IMR-90 (cell line): Measurements from ENCODE around the gene ZNF598. TPM values are rescaled to one million over a fixed set of nuclear protein-coding genes. Genes with fewer than 3 reads are reported as not detected.

Experiments
- ATAC-seq: fragments of 200-7000 bp; cut with Tn5 transposase; 2 replicates; pipeline ENCODE4 v1.9.1; 2020; ENCODE audit warnings: low read depth, mild to moderate bottlenecking, moderate library complexity
- BruUV-seq: library from RNA; stranded (reverse); fragments of 400-500 nt; replicated peaks from 2 replicates; lab custom pipeline; 2021; lab: Mats Ljungman, UMichigan
- CTCF ChIA-PET: fragments of 300-600 bp; formaldehyde crosslinking; extraction: SDS; loops from one replicate; lab custom pipeline; 2021; ENCODE audit warnings: antibody characterized with exemption; lab: Yijun Ruan, JAX
- POLR2A ChIA-PET: fragments of 300-600 bp; sonication (Branson Sonifier 250); formaldehyde crosslinking; loops from one replicate; lab custom pipeline; 2022; ENCODE audit warnings: antibody characterized with exemption; ENCODE audit not compliant: unreplicated experiment; lab: Charles Lee
- DNase-seq: peaks from one replicate; pipeline ENCODE4 v3.0.0; 2013
- H2AFZ ChIP-seq: replicated peaks from 2 replicates; pipeline ENCODE3; 2013; ENCODE audit warnings: low read length, mild to moderate bottlenecking; ENCODE audit not compliant: poor library complexity
- H2AK5ac ChIP-seq: 2 replicates; pipeline ENCODE4 v1.6.1; 2013; ENCODE audit warnings: low read depth, low read length, inconsistent platforms
- H2AK9ac ChIP-seq: replicated peaks from 2 replicates; pipeline ENCODE3; 2013; ENCODE audit warnings: mild to moderate bottlenecking, low read depth, low read length, moderate library complexity; ENCODE audit not compliant: poor library complexity
- H2BK120ac ChIP-seq: 2 replicates; pipeline ENCODE4 v1.6.1; 2013; ENCODE audit warnings: low read depth, low read length, inconsistent platforms
- H2BK15ac ChIP-seq: 3 replicates; pipeline ENCODE4 v1.6.1; 2013; ENCODE audit warnings: low read depth, low read length, inconsistent platforms
- H2BK20ac ChIP-seq: 2 replicates; pipeline ENCODE4 v1.6.1; 2013; ENCODE audit warnings: low read depth, mild to moderate bottlenecking, inconsistent platforms, low read length, moderate library complexity
- H2BK5ac ChIP-seq: 2 replicates; pipeline ENCODE4 v1.6.1; 2013; ENCODE audit warnings: mild to moderate bottlenecking, low read depth, low read length, inconsistent platforms; ENCODE audit not compliant: poor library complexity, severe bottlenecking
- H3K14ac ChIP-seq: replicated peaks from 2 replicates; pipeline ENCODE4 v1.6.1; 2013; ENCODE audit warnings: low read depth, low read length, inconsistent platforms
- H3K18ac ChIP-seq: 2 replicates; pipeline ENCODE4 v1.6.1; 2013; ENCODE audit warnings: low read depth, low read length, control low read depth
- H3K23ac ChIP-seq: 2 replicates; pipeline ENCODE4 v1.6.1; 2013; ENCODE audit warnings: low read depth, low read length, inconsistent platforms
- H3K27ac ChIP-seq: 2 replicates; pipeline ENCODE4 v1.5.1; 2013; ENCODE audit warnings: mild to moderate bottlenecking, control low read depth, low read length; ENCODE audit not compliant: insufficient read depth
- H3K27me3 ChIP-seq: 2 replicates; pipeline ENCODE4 v1.6.1; 2013; ENCODE audit warnings: low read length; ENCODE audit not compliant: control insufficient read depth, insufficient read depth
- H3K36me3 ChIP-seq: 2 replicates; pipeline ENCODE4 v1.6.1; 2013; ENCODE audit warnings: low read length, mixed read lengths; ENCODE audit not compliant: control insufficient read depth, insufficient read depth
- H3K4ac ChIP-seq: 2 replicates; pipeline ENCODE4 v1.6.1; 2013; ENCODE audit warnings: low read depth, low read length, inconsistent platforms
- H3K4me1 ChIP-seq: 2 replicates; pipeline ENCODE4 v1.6.1; 2013; ENCODE audit warnings: low read length, mixed read lengths; ENCODE audit not compliant: control insufficient read depth, insufficient read depth
- H3K4me2 ChIP-seq: 2 replicates; pipeline ENCODE4 v1.6.1; 2013; ENCODE audit warnings: low read depth, mild to moderate bottlenecking, control low read depth, low read length, moderate library complexity
- H3K4me3 ChIP-seq: 2 replicates; pipeline ENCODE4 v1.5.1; 2013; ENCODE audit warnings: low read depth, mild to moderate bottlenecking, control low read depth, low read length, moderate library complexity; ENCODE audit not compliant: insufficient read depth
- H3K56ac ChIP-seq: 2 replicates; pipeline ENCODE4 v1.6.1; 2013; ENCODE audit warnings: low read length, inconsistent platforms; ENCODE audit not compliant: insufficient read depth; ENCODE audit errors: extremely low read depth
- H3K79me1 ChIP-seq, 2 experiments: 2 replicates each; pipeline ENCODE4 v1.6.1; 2013; ENCODE audit warnings: low read length in 2 of 2, inconsistent platforms in 1 of 2, low read depth in 1 of 2
- H3K9ac ChIP-seq: 2 replicates; pipeline ENCODE4 v1.6.1; 2013; ENCODE audit warnings: low read depth, low read length, control low read depth
- H3K9me1 ChIP-seq: 2 replicates; pipeline ENCODE4 v1.6.1; 2013; ENCODE audit warnings: low read length, inconsistent platforms; ENCODE audit not compliant: insufficient read depth
- H3K9me3 ChIP-seq: 2 replicates; pipeline ENCODE4 v1.6.1; 2013; ENCODE audit warnings: low read length; ENCODE audit not compliant: control insufficient read depth, insufficient read depth
- H4K20me1 ChIP-seq: 2 replicates; pipeline ENCODE4 v1.6.1; 2013; ENCODE audit warnings: low read length, inconsistent platforms; ENCODE audit not compliant: insufficient read depth
- H4K5ac ChIP-seq: 2 replicates; pipeline ENCODE4 v1.6.1; 2013; ENCODE audit warnings: mild to moderate bottlenecking, low read depth, low read length, control low read depth
- H4K8ac ChIP-seq, 2 experiments: 2 replicates each; pipeline ENCODE4 v1.6.1; 2013; ENCODE audit warnings: low read depth in 2 of 2, low read length in 2 of 2, control low read depth in 1 of 2, inconsistent platforms in 1 of 2
- H4K91ac ChIP-seq: 2 replicates; pipeline ENCODE4 v1.6.1; 2013; ENCODE audit warnings: low read depth, low read length, inconsistent platforms; ENCODE audit not compliant: insufficient read depth
- CEBPB ChIP-seq: IDR thresholded peaks from 2 replicates; pipeline ENCODE4 v1.6.1; 2012; ENCODE audit warnings: low read depth, low read length, improper control_type of control experiment
- MXI1 ChIP-seq: IDR thresholded peaks from 2 replicates; pipeline ENCODE4 v1.6.1; 2012; ENCODE audit warnings: low read depth, mild to moderate bottlenecking, low read length, moderate library complexity, borderline replicate concordance
- NFE2L2 ChIP-seq: fragments of 150-350 bp; IDR thresholded peaks from 2 replicates; pipeline ENCODE4 v1.6.1; 2016; ENCODE audit warnings: low read depth, mild to moderate bottlenecking, low read length
- POLR2A ChIP-seq: IDR thresholded peaks from 2 replicates; pipeline ENCODE4 v1.6.1; 2012; ENCODE audit warnings: mild to moderate bottlenecking, low read depth, low read length
- WGBS, 2 experiments: methylation state at CpG; one replicate each; pipeline versions ENCODE4 v1.1.5 to v1.1.7; 2013; ENCODE audit warnings: missing lambda C conversion rate in 2 of 2; ENCODE audit not compliant: insufficient read length in 1 of 2; ENCODE audit errors: extremely low coverage in 2 of 2; 5-methylcytosine and 5-hydroxymethylcytosine counted together
- dilution Hi-C: fragments of 300-500 bp; cut with HindIII; formaldehyde crosslinking; loops from one replicate; pipeline ENCODE4 v1.14.3; 2018; ENCODE audit warnings: low sequenced_read_pairs; ENCODE audit not compliant: unreplicated experiment
- in situ Hi-C: fragments of 300-500 bp; cut with MboI; formaldehyde crosslinking; loops from 3 replicates; pipeline ENCODE4 v1.14.3; 2019; ENCODE audit warnings: low sequenced_read_pairs, inconsistent platforms, mixed read lengths
- intact Hi-C: fragments of 100-400 bp; cut with micrococcal nuclease; formaldehyde crosslinking; loops from 2 replicates; pipeline ENCODE4 v1.10.0; 2022
- polyA plus RNA-seq, 3 experiments: library from polyadenylated mRNA; depleted of rRNA; stranded (reverse); fragments of >200 nt; gene quantifications; 2 replicates each; pipeline ENCODE4 v1.2.3, GENCODE V29; 2012; ENCODE audit warnings: low replicate concordance in 1 of 3
- total RNA-seq: library from RNA; depleted of rRNA; stranded (reverse); fragments of >200 nt; gene quantifications from 2 replicates; pipeline ENCODE4 v1.2.3, GENCODE V29; 2012

ZNF598 gene
- total and polyA plus RNA-seq, 2 of the 4 experiments (the other 2 are of a cell fraction): 3.4 to 36.4 TPM

DNA sequence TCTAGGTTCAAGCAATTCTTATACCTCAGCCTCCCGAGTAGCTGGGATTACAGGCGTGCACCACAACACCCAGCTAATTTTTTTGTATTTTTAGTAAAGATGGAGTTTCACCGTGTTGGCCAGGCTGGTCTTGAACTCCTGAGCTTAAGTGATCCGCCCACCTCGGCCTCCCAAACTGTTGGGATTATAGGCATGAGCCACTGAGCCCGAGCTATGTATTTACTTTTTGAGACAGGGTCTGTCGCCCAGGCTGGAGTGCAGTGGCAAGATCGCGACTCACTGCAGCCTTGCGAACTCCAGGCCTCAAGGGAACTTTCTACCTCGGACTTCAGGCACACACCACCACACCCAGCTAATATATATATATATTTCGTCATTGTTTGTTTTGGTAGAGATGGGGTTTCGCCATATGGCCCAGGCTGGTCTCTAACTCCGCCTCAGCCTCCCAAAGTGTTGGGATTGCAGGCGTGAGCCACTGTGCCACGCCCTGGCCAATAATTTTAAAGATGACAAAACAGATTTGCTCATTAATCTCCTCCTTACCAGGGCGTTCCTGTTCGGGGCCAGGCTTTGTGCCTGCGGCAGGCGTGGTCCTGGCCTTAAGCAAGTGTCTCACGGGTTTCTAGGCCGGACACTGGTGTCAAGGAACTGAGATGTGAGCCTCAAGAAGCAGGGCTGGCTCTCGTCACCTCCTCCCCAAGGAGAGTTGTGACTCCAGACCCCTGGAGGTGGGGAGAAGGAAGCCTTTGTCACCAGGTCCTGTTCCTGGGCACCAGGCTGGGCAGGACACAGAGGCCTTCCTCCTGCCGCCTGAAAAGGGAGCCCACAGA, 5.7 kb upstream of the ZNF598 start:
- Histone ChIP-seq H3K23ac (no peak overlapping the region; the same call in 1 of the 2 replicates), H4K5ac (no peak overlapping the region), H2AK9ac (peak overlapping the region; percentile 72), H2AK5ac (peak overlapping the region; percentile 74), H3K27ac (no peak overlapping the region), H2BK120ac (peak overlapping the region; percentile 14), H3K18ac (peak overlapping the region; percentile 24; the same call in 1 of the 2 replicates), H2AFZ (peak overlapping the region; percentile 72), H2BK20ac (no peak overlapping the region), H3K4ac (peak overlapping the region; percentile 81), H4K20me1 (no peaks in the 10 kb centered on the region), H3K79me1 (peaks cover 4 to 7% of the 10 kb centered on the region in 2 experiments; a peak in 3 of 4 replicates), H3K27me3 (peaks cover 15% of the 10 kb centered on the region; the same call in 1 of the 2 replicates), H3K36me3 (no peaks in the 10 kb centered on the region), H3K9me3 (no peaks in the 10 kb centered on the region), H3K9me1 (peaks cover 6% of the 10 kb centered on the region), H3K56ac (no peak overlapping the region), H2BK5ac (no peak overlapping the region), H3K4me1 (peaks cover 7% of the 10 kb centered on the region), H3K4me3 (no peak overlapping the region), H4K91ac (peak overlapping the region; percentile 6; the same call in 1 of the 2 replicates), H2BK15ac (no peak overlapping the region; the same call in 2 of the 3 replicates), H3K14ac (peak overlapping the region; percentile 76; the same call in 1 of the 2 replicates), H3K9ac (no peak overlapping the region), H3K4me2 (no peak overlapping the region), H4K8ac (peak overlapping the region in 1 of 2 experiments; percentile 18; a peak in 1 of 4 replicates)
- 55% methylated on average over 2 of the region's 24 CpGs; no CpG with 5 or more reads in 1 of the 2 experiments for WGBS, 2 experiments
- in situ Hi-C loops: no loop called here
- dilution Hi-C loops: no loop called here
- ChIA-PET POLR2A (no interaction called here), CTCF (no interaction called here)
- intact Hi-C loops: no loop called here
- TF ChIP-seq NFE2L2 (no peak), CEBPB (peak; percentile 56; the same call in 1 of the 2 replicates), POLR2A (no peak), MXI1 (no peak)
- ATAC-seq (peak; percentile 67), DNase-seq (peak; percentile 47)
- BruUV-seq: no TSS peak
